22Rv1 (cell line): ENCODE data around the gene DBN1.

Experiments used
- H3K27ac ChIP-seq: fragments of 450-650 bp; 2 replicates; pipeline ENCODE4 v1.5.1; 2017
- ZFX ChIP-seq: fragments of 450-650 bp; IDR thresholded peaks from 2 replicates; pipeline ENCODE4 v1.6.1; 2017; ENCODE audit warnings: antibody characterized with exemption, borderline replicate concordance
- TF ChIP-seq, protein P1 (sequence below): fragments of 450-650 bp; IDR thresholded peaks from 2 replicates; pipeline ENCODE4 v1.5.1; 2017; ENCODE audit warnings: mild to moderate bottlenecking

The DBN1 gene

GRCh38 chr5:177448244-177448950, 25.0 kb downstream of the DBN1 start:
- peak overlapping the region; percentile 79 for H3K27ac ChIP-seq
- no peak for TF ChIP-seq ZFX
- TF ChIP-seq, protein P1, sequence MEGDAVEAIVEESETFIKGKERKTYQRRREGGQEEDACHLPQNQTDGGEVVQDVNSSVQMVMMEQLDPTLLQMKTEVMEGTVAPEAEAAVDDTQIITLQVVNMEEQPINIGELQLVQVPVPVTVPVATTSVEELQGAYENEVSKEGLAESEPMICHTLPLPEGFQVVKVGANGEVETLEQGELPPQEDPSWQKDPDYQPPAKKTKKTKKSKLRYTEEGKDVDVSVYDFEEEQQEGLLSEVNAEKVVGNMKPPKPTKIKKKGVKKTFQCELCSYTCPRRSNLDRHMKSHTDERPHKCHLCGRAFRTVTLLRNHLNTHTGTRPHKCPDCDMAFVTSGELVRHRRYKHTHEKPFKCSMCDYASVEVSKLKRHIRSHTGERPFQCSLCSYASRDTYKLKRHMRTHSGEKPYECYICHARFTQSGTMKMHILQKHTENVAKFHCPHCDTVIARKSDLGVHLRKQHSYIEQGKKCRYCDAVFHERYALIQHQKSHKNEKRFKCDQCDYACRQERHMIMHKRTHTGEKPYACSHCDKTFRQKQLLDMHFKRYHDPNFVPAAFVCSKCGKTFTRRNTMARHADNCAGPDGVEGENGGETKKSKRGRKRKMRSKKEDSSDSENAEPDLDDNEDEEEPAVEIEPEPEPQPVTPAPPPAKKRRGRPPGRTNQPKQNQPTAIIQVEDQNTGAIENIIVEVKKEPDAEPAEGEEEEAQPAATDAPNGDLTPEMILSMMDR = no peak

DNA sequence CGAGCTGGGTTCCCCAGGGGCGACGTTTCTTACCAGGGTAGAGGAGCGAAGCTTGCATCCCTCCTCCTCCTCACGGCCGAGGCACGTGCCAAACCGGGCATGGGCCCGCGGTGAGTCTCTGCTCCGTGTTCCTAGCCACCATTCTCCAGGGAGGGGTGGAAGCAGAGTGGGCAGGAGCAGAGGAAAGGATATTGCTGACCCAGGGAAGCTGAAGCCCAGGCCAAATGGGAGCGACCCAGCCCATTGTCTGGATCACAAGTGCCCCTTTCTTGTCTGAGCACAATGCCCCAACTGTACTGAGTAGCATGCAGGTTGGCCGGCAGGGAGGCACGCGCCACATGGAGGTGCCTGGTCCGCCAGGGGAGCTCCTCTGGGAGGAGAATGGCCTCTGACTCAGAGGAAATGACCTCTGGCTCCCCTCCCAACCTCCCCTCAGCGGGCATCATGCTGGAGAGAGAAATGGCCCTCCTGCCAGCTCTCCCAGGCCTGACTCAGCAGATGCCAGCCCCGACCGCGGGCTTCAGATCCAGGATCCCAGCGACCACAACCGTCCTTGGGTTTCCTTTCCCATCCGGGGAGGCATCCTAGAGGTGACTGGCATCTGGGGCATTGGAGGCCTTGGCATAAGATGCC, 25.7 kb downstream of the DBN1 start:
- peak overlapping the region; percentile 79 for H3K27ac ChIP-seq
- no peak for TF ChIP-seq ZFX
- TF ChIP-seq, protein P1 = no peak

- TF ChIP-seq, protein P1 = no peak
- no peak for TF ChIP-seq ZFX
- H3K27ac ChIP-seq = peak overlapping the region; percentile 79
Observed at GRCh38 chr5:177447066-177447610, 26.3 kb downstream of the DBN1 start.

GRCh38 chr5:177446200-177447065, 27.0 kb downstream of the DBN1 start, which contains the start of gene PRR7:
Gene PRR7 (plus strand): TSS chr5:177446814. CDS start chr5:177455068, 8,254 bp downstream.
- no peak for TF ChIP-seq ZFX
- TF ChIP-seq, protein P1 = no peak
- H3K27ac ChIP-seq = peak within 1 kb of the TSS; percentile 79

GRCh38 chr5:177445917-177446199, 27.6 kb downstream of the DBN1 start:
- H3K27ac ChIP-seq = peak overlapping the region; percentile 79
- no peak for TF ChIP-seq ZFX
- TF ChIP-seq, protein P1 = no peak

- peak overlapping the region; percentile 79 for H3K27ac ChIP-seq
Observed at GRCh38 chr5:177445052-177445916, 28.1 kb downstream of the DBN1 start.

More at GRCh38 chr5:177445052-177445916, 28.1 kb downstream of the DBN1 start:
- TF ChIP-seq, protein P1 = no peak
- TF ChIP-seq ZFX = no peak
